Activated CD4-positive, alpha-beta T cell treated with anti-CD3 and anti-CD28 coated beads, Interleukin-10, Interleukin-2, amounts not matched to agents 100 ng/mL and 50 ng/mL, durations not matched to agents 16 hours and 8 hours (primary cell): Measurements from ENCODE around the gene SPATA20.

Experiments used
- DNase-seq: peaks from one replicate; pipeline ENCODE4 v3.0.0-alpha.2; 2020

The SPATA20 gene

DNA sequence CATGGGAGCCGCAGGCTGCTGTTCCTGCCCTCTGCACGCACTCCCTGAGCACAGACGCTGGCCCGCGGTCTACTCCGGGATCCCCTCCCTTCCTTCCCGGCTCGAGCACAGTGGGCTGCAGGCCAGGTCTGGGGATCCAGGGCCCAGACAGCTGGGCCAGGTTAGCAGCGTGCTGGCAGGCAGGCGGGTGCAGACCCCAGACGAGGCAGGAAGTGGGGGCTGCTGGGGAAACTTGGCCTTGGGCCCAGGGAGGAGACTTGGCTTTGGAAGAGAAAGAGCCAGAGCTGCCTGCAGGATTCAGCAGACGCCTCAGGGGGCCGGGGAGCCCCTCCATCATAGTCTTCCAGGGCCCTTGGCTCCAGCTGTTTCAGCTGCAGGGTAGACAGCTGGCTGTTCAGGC is 57.5 kb downstream of the SPATA20 start:
- no peak for DNase-seq

DNA sequence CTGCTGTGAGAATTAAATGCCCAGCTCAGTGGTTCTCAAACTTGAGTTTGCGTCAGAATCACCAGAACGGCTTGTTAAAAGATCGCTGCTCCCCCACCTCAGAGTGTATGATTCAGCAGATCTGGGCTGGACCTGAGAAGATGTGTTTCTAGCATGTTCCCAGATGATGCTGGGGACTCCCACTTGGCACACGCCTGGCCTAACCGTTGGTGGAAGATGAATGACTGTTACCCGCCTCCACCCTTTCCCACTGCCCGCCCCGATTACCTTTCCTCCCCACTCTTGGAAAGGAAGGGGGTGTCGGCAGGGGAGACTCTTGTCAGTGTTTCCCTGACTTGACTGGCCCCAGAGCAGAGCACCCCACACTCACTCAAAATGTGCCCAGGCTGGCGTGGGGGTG is 58.5 kb downstream of the SPATA20 start:
- DNase-seq: no peak
